ENCODE data around the gene TMEM9B. TPM values are rescaled to one million over a fixed set of nuclear protein-coding genes. Genes with fewer than 3 reads are reported as not detected.
"Not testable (repeated sequence)": the region's sequence is repeated elsewhere in the genome, so short reads cannot be mapped to it uniquely, and the experiment has no call there.

The TMEM9B gene
- 25.0 TPM for polyA plus RNA-seq (2012; ENCODE audit: insufficient read depth, insufficient read length, low read depth)

- Histone ChIP-seq H3K4me3 (ENCODE audit: low read depth, low read length) (peak within 1 kb of the TSS; percentile 75), H3K4me1 (no peaks in the 10 kb centered on the region)
- peak; percentile 78 for DNase-seq
Measured at GRCh38 chr11:8964324-8965320, at the start of gene TMEM9B. TMEM9B (minus strand) TSS chr11:8964442; CDS start chr11:8964313, 129 bp downstream.

GRCh38 chr11:9013373-9013772, 49.1 kb upstream of the TMEM9B start:
- TF ChIP-seq CTCF (IDR thresholded peaks at IDR 0.05; ENCODE audit: low read depth, low read length) = no peak
- H3K4me3 ChIP-seq (ENCODE audit: low read depth, low read length) = no peak overlapping the region
- DNase-seq = no peak
- no peaks in the 10 kb centered on the region for H3K4me1 ChIP-seq
- no peaks in the 10 kb centered on the region for H3K9me3 ChIP-seq
- H3K27me3 ChIP-seq = no peaks in the 10 kb centered on the region
- no peaks in the 10 kb centered on the region for H3K36me3 ChIP-seq

More at GRCh38 chr11:8964324-8965320, at the start of gene TMEM9B:
- H3K9me3 ChIP-seq = no peaks in the 10 kb centered on the region
- H3K36me3 ChIP-seq = no peaks in the 10 kb centered on the region
- no peak for TF ChIP-seq CTCF (IDR thresholded peaks at IDR 0.05; ENCODE audit: low read depth, low read length)
- H3K27me3 ChIP-seq = no peaks in the 10 kb centered on the region

GRCh38 chr11:9009538-9009937, 45.3 kb upstream of the TMEM9B start:
- H3K4me3 ChIP-seq (ENCODE audit: low read depth, low read length); DNase-seq; H3K4me1 ChIP-seq; H3K27me3 ChIP-seq; H3K9me3 ChIP-seq; H3K36me3 ChIP-seq: not testable (repeated sequence)

GRCh38 chr11:9008661-9009060, 44.4 kb upstream of the TMEM9B start:
- H3K4me3 ChIP-seq (ENCODE audit: low read depth, low read length) = no peak overlapping the region
- H3K4me1 ChIP-seq = no peaks in the 10 kb centered on the region
- H3K9me3 ChIP-seq = no peaks in the 10 kb centered on the region
- peaks cover 13% of the 10 kb centered on the region for H3K27me3 ChIP-seq
- no peaks in the 10 kb centered on the region for H3K36me3 ChIP-seq
- no peak for TF ChIP-seq CTCF (IDR thresholded peaks at IDR 0.05; ENCODE audit: low read depth, low read length)
- no peak for DNase-seq

GRCh38 chr11:9008011-9008550, 43.8 kb upstream of the TMEM9B start:
- DNase-seq = no peak
- Histone ChIP-seq H3K9me3 (no peaks in the 10 kb centered on the region), H3K36me3 (no peaks in the 10 kb centered on the region), H3K27me3 (peaks cover 19% of the 10 kb centered on the region), H3K4me3 (ENCODE audit: low read depth, low read length) (no peak overlapping the region), H3K4me1 (no peaks in the 10 kb centered on the region)
- no peak for TF ChIP-seq CTCF (IDR thresholded peaks at IDR 0.05; ENCODE audit: low read depth, low read length)

- H3K4me3 ChIP-seq (ENCODE audit: low read depth, low read length) = no peak overlapping the region
- no peak for DNase-seq
- H3K27me3 ChIP-seq = peaks cover 24% of the 10 kb centered on the region
- no peak for TF ChIP-seq CTCF (IDR thresholded peaks at IDR 0.05; ENCODE audit: low read depth, low read length)
- H3K36me3 ChIP-seq = no peaks in the 10 kb centered on the region
- no peaks in the 10 kb centered on the region for H3K9me3 ChIP-seq
- no peaks in the 10 kb centered on the region for H3K4me1 ChIP-seq
Measured at GRCh38 chr11:9005087-9005486, 40.8 kb upstream of the TMEM9B start.

Measured in BE2C (cell line).